ENCODE measurements around the gene FAAP100. TPM values are rescaled to one million over a fixed set of nuclear protein-coding genes. Genes with fewer than 3 reads are reported as not detected.

The FAAP100 gene
- total RNA-seq, 6 donors from 2014 or later, result 22.0 to 70.2 (median 32.5) TPM

DNA sequence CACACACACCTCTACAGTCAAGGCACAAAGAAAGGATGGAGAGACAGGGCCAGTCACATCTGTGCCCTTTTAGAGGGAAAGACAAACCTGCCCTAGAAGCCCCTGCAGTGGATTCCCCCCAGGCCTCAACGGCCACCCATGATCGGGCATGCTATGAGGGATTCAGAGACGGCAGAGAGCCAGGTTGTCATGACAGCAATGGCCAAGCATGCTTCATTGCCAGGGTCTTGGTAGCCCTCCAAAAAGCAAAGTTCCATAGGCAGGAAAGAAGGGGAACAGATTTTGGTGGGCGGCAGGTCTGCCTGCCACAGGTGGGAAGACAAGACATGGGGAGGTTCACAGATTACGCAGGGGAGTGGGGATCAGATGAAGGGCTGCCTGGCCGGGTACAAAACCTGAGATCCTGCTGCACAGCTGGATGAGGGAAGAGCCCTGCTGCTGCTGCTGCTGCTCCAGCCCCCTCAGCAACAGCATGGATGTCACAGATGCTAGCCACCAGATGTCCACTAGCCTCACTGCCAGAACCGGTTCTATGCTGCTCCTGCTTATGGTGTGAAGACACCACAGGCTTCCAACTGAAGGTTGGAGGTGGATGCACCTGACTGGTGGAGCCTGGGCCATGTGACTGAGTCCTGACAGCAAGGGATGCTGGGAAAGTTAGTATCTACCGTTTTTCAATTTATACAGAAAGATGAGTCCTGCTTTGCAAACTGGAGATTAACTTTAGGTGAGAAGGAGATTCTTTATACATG is 57.4 kb downstream of the FAAP100 start:
- TF ChIP-seq EP300 (IDR thresholded peaks at IDR 0.05) (no peak), POLR2AphosphoS5 (IDR thresholded peaks at IDR 0.05) (no peak), POLR2A (IDR thresholded peaks at IDR 0.05) (no peak)
- TF ChIP-seq, protein P1, sequence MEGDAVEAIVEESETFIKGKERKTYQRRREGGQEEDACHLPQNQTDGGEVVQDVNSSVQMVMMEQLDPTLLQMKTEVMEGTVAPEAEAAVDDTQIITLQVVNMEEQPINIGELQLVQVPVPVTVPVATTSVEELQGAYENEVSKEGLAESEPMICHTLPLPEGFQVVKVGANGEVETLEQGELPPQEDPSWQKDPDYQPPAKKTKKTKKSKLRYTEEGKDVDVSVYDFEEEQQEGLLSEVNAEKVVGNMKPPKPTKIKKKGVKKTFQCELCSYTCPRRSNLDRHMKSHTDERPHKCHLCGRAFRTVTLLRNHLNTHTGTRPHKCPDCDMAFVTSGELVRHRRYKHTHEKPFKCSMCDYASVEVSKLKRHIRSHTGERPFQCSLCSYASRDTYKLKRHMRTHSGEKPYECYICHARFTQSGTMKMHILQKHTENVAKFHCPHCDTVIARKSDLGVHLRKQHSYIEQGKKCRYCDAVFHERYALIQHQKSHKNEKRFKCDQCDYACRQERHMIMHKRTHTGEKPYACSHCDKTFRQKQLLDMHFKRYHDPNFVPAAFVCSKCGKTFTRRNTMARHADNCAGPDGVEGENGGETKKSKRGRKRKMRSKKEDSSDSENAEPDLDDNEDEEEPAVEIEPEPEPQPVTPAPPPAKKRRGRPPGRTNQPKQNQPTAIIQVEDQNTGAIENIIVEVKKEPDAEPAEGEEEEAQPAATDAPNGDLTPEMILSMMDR (IDR thresholded peaks at IDR 0.05), result no peak
- no peaks in the 10 kb centered on the region for H3K9me3 ChIP-seq
- no peak for ATAC-seq (ENCODE audit: low FRiP score in 2 of 2)
- DNase-seq, result no peak
- peaks cover 0 to 9% (median 7%) of the 10 kb centered on the region in 4 donors for H3K4me1 ChIP-seq
- WGBS, 2 donors, result 54 to 58% methylated on average over 8 of the region's 8 CpGs
- H3K36me3 ChIP-seq, result no peaks in the 10 kb centered on the region
- no peak overlapping the region for H3K4me3 ChIP-seq
- no peaks in the 10 kb centered on the region for H3K27me3 ChIP-seq
- no peak overlapping the region for H3K27ac ChIP-seq

DNA sequence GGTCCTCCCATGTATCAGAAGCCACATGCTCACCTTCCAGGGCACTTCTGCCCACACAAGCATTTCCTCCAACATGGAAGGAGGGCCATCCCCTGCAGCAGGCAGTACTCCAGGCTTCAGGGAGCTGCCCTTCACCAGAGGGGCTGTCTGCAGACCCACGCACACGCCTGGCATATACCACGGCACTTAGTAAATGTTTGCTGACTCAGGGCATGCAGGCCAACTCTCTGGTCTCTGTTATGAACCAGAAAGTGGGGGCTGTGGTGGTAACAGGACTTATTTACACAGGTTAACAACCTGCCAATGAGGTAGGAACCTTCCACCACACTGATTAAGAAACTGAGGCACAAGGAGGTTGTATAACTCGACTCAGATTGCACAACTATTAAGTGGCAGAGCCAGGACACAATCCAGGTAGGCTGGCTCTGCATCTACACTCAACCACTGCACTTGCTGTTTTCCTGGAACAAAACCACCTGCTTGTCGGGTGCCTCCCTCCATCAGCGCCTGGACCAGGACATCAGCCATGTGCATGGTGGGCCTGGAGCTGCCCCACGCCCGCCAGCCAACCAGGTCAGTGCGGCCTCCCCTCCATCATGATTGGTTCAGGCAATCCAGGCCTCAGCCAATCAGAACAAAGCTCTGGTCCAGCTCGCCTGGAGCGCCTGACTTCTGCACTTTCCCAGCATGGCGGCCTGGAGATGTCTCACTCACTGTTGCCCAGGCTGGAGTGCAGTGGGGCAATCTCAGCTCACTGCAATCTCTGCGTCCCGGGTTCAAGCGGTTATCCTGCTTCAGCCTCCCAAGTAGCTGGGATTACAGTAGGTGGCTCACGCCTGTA is 58.7 kb downstream of the FAAP100 start:
- DNase-seq (peak in 1 of 2 donors; percentile 58), ATAC-seq (ENCODE audit: low FRiP score in 2 of 2) (no peak)
- WGBS, 2 donors, result 79 to 83% methylated on average over 11 to 16 of the region's 16 CpGs
- no peak overlapping the region for H3K4me3 ChIP-seq
- TF ChIP-seq, protein P1 (IDR thresholded peaks at IDR 0.05), result no peak
- TF ChIP-seq POLR2AphosphoS5 (IDR thresholded peaks at IDR 0.05) (no peak), EP300 (IDR thresholded peaks at IDR 0.05) (no peak), POLR2A (IDR thresholded peaks at IDR 0.05) (no peak)
- no peaks in the 10 kb centered on the region for H3K27me3 ChIP-seq
- no peak overlapping the region for H3K27ac ChIP-seq
- peaks cover 2 to 15% (median 7%) of the 10 kb centered on the region in 4 donors for H3K4me1 ChIP-seq
- H3K36me3 ChIP-seq, result no peaks in the 10 kb centered on the region
- no peaks in the 10 kb centered on the region for H3K9me3 ChIP-seq

DNA sequence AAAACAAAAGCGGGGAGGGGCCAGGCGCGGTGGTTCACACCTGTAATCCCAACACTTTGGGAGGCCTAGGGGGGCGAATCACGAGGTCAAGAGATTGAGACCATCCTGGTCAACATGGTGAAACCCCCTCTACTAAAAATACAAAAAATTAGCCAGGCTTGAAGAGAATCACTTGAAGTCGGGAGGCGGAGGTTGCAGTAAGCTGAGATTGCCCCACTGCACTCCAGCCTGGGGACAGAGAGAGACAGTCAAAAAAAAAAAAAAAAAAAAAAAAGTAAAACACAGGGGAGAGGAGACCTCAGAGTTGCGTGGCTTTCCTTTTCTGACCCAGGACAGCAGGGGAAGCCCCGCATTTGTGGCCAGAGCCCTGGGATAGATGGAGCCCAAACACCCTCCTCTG is 59.4 kb downstream of the FAAP100 start:
- TF ChIP-seq, protein P1 (IDR thresholded peaks at IDR 0.05), result no peak
- no peak for TF ChIP-seq EP300 (IDR thresholded peaks at IDR 0.05)
- TF ChIP-seq POLR2A (IDR thresholded peaks at IDR 0.05), result no peak
- TF ChIP-seq POLR2AphosphoS5 (IDR thresholded peaks at IDR 0.05), result no peak

DNA sequence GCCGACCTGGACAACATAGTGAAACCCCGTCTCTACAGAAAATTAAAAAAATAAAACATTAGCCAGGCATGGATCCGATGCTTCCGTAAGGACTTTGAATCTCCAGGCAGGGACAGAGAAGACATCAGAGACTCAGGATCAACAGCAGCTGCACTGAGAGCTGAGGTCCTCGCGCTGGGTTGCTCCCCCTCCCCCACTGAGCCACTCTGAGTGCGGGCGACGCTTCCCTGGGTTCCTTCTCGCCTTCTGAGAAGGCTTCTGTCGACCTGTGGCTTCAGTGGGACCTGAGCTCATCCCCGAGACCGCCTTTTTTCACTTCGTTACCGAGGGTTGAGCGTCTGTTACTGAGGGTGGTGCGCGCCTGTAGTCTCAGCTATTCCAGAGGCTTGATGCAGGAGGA is 60.0 kb downstream of the FAAP100 start:
- 64 to 67% methylated on average over 16 to 18 of the region's 18 CpGs for WGBS, 2 donors
- Histone ChIP-seq H3K4me1 (peaks cover 8 to 27% (median 15%) of the 10 kb centered on the region in 4 donors), H3K27ac (no peak overlapping the region), H3K36me3 (no peaks in the 10 kb centered on the region), H3K27me3 (no peaks in the 10 kb centered on the region), H3K4me3 (no peak overlapping the region), H3K9me3 (no peaks in the 10 kb centered on the region)
- no peak for DNase-seq
- ATAC-seq (ENCODE audit: low FRiP score in 2 of 2), result no peak
- TF ChIP-seq POLR2AphosphoS5 (IDR thresholded peaks at IDR 0.05), result no peak
- no peak for TF ChIP-seq POLR2A (IDR thresholded peaks at IDR 0.05)
- TF ChIP-seq, protein P1 (IDR thresholded peaks at IDR 0.05), result no peak
- TF ChIP-seq EP300 (IDR thresholded peaks at IDR 0.05), result no peak

More for the DNA sequence above, 59.4 kb downstream of the FAAP100 start:
- no peak overlapping the region for H3K27ac ChIP-seq
- no peak for DNase-seq
- no peaks in the 10 kb centered on the region for H3K9me3 ChIP-seq
- no peak for ATAC-seq (ENCODE audit: low FRiP score in 2 of 2)
- H3K27me3 ChIP-seq, result no peaks in the 10 kb centered on the region
- 72% methylated on average over 9 of the region's 9 CpGs for WGBS, 2 donors
- H3K4me1 ChIP-seq, result peaks cover 8 to 22% (median 10%) of the 10 kb centered on the region in 4 donors
- no peak overlapping the region for H3K4me3 ChIP-seq
- no peaks in the 10 kb centered on the region for H3K36me3 ChIP-seq

All from upper lobe of left lung (tissue), 6 donors.